ENCODE data around the gene ABI1.

The ABI1 gene

DNA sequence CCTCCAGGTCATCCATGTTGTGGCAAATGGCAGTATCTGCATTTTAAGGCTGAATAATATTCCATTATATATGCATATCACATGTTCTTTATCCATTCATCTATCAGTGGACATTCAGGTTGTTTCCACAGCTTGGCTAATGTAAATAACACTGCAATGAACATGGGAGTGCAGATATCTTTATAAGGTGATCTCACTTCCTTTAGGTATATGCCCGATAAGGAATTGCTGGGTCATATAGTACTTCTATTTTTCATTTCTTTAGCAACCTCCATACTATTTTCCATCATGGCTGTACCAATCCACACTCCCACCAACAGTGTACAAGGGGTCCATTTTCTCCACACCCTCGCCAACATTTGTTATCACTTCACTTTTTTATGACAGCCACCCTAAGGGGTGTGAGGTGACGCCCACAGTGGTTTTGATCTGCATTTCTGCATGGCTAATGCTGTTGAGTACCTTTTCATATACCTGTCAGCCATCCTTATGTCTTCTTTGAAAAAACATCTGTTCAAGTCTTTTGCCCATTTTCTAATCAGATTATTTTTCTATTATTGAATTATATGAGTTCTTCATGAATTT is 18.9 kb downstream of the ABI1 start:
- no peak overlapping the region for H3K4me3 ChIP-seq (ENCODE audit: low read depth, low read length)
- no peak for TF ChIP-seq CTCF (IDR thresholded peaks at IDR 0.05; ENCODE audit: insufficient read depth, low read length, missing control alignments)
- DNase-seq (ENCODE audit: low read depth, low spot score): no peak
- POLR2A ChIA-PET: no interaction called here
- CTCF ChIA-PET: interaction anchor here (1.6 kb wide), 1 partner anchor 15 kb away, joined by 3 read pairs; no protein-coding TSS in a partner anchor

- TF ChIP-seq CTCF (IDR thresholded peaks at IDR 0.05; ENCODE audit: insufficient read depth, low read length, missing control alignments): no peak
- CTCF ChIA-PET: interaction anchor here (0.7 to 1.6 kb wide), 2 partner anchors 11 to 15 kb away, joined by 3 to 4 read pairs; no protein-coding TSS in a partner anchor
- POLR2A ChIA-PET: no interaction called here
- DNase-seq (ENCODE audit: low read depth, low spot score): no peak
- H3K4me3 ChIP-seq (ENCODE audit: low read depth, low read length): no peak overlapping the region
These were observed 19.6 kb downstream of the ABI1 start for GRCh38 chr10:26840938-26841732.

DNA sequence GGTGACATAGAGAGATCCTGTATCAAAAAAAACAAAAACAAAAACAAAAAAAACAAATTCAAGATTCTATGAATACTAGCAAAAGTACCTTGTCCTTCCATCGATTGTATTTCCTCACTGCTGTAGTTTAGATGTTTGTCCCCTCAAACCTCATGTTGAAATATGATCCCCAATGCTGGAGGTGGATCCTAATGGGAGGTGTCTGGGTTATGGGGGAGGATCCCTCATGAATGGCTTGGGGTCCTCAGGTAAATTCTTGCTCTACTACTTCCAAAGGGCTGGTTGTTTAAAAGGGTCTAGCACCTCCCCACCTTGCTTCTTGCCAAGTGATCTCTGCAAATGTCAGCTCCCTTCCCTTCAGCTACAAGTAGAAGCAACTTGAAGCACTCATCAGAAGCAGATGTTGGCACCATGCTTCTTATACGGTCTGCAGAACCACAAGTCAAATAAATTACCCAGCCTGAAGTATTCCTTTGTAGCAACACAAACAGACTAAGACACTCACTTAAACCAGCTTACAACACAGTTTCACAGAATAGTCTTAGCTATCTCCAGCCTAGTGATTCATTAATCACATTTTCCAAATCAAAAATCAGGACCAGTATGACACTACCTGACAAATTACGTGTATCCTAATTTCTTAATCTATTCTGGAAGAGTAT is 20.7 kb downstream of the ABI1 start:
- CTCF ChIA-PET: no interaction called here
- H3K4me3 ChIP-seq (ENCODE audit: low read depth, low read length): no peak overlapping the region
- POLR2A ChIA-PET: interaction anchor here (0.7 kb wide), 1 partner anchor 95 kb away, joined by 3 read pairs; no protein-coding TSS in a partner anchor
- no peak for TF ChIP-seq CTCF (IDR thresholded peaks at IDR 0.05; ENCODE audit: insufficient read depth, low read length, missing control alignments)
- DNase-seq (ENCODE audit: low read depth, low spot score): peak; percentile 49

DNA sequence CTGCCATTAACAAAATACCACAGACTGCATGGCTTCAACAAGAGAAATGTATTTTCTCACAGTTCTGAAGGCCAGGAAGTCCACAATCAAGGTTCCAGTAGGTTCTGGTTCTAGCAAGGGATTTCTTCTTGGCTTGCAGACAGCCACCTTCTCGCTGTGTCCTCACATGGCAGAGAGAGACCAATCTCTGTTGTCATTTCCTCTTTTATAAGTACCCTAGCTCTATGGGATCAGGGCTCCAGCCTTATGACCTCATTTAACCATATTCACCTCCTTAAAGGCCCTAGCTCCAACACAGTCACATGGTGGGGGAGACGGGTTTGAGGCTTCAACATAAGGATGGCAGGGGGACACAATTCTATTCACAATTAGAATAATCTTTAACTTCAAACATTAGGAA is 23.6 kb downstream of the ABI1 start:
- no peak for DNase-seq (ENCODE audit: low read depth, low spot score)
- ChIA-PET CTCF (interaction anchor here (0.7 to 1.8 kb wide), 2 partner anchors 22 to 24 kb away, joined by 3 to 6 read pairs; partner anchors contain the start of gene ABI1), POLR2A (no interaction called here)
- no peak for TF ChIP-seq CTCF (IDR thresholded peaks at IDR 0.05; ENCODE audit: insufficient read depth, low read length, missing control alignments)
- H3K4me3 ChIP-seq (ENCODE audit: low read depth, low read length): no peak overlapping the region

- no peak overlapping the region for H3K4me3 ChIP-seq (ENCODE audit: low read depth, low read length)
- DNase-seq (ENCODE audit: low read depth, low spot score): no peak
- no peak for TF ChIP-seq CTCF (IDR thresholded peaks at IDR 0.05; ENCODE audit: insufficient read depth, low read length, missing control alignments)
- CTCF ChIA-PET: no interaction called here
- POLR2A ChIA-PET: no interaction called here
These were observed 25.7 kb downstream of the ABI1 start for GRCh38 chr10:26835025-26835424.

- DNase-seq (ENCODE audit: low read depth, low spot score): no peak
- TF ChIP-seq CTCF (IDR thresholded peaks at IDR 0.05; ENCODE audit: insufficient read depth, low read length, missing control alignments): no peak
- ChIA-PET CTCF (interaction anchor here (1.0 kb wide), 2 partner anchors 20 to 107 kb away, joined by 3 read pairs; no protein-coding TSS in a partner anchor), POLR2A (interaction anchor here (0.6 to 0.8 kb wide), 2 partner anchors 16 to 332 kb away, joined by 3 to 4 read pairs; no protein-coding TSS in a partner anchor)
- H3K4me3 ChIP-seq (ENCODE audit: low read depth, low read length): no peak overlapping the region
These were observed 27.8 kb downstream of the ABI1 start for GRCh38 chr10:26832960-26833359.

Data from AG04449 (cell line).